Stimulated activated CD4-positive, alpha-beta T cell treated with anti-CD3 and anti-CD28 coated beads, Interleukin-12 subunit alpha, Interleukin-12 subunit beta, amount 100 ng/mL, for 24 hours (primary cell): ENCODE data around the gene TRPM5.

ENCODE experiments used
- DNase-seq, 2 experiments: peaks; one replicate each; pipeline ENCODE4 v3.0.0-alpha.2; 2020; ENCODE audit warnings: low read depth in 2 of 2

TRPM5 gene

GRCh38 chr11:2471048-2471803 is 26.9 kb upstream of the TRPM5 start:
- DNase-seq: no peak

DNA sequence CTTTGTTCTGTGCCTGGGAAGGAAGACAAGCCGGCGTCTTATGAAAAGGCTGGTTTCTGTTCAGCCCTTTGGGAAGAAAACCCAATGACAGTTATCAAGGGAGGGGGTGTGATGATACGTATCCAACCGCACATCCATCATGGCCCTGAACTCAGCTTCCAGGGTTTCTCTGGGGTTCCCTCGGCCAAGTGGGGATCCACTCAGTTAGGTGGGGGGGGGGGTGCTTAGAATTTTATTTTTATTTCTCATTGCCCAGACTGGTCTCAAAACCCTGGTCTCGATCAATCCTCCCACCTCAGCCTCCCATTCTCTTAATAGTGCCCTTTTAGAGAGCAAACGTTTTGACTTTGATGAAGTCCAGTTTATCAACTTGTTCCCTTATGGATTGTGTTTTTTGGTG is 26.2 kb upstream of the TRPM5 start:
- no peak for DNase-seq

DNA sequence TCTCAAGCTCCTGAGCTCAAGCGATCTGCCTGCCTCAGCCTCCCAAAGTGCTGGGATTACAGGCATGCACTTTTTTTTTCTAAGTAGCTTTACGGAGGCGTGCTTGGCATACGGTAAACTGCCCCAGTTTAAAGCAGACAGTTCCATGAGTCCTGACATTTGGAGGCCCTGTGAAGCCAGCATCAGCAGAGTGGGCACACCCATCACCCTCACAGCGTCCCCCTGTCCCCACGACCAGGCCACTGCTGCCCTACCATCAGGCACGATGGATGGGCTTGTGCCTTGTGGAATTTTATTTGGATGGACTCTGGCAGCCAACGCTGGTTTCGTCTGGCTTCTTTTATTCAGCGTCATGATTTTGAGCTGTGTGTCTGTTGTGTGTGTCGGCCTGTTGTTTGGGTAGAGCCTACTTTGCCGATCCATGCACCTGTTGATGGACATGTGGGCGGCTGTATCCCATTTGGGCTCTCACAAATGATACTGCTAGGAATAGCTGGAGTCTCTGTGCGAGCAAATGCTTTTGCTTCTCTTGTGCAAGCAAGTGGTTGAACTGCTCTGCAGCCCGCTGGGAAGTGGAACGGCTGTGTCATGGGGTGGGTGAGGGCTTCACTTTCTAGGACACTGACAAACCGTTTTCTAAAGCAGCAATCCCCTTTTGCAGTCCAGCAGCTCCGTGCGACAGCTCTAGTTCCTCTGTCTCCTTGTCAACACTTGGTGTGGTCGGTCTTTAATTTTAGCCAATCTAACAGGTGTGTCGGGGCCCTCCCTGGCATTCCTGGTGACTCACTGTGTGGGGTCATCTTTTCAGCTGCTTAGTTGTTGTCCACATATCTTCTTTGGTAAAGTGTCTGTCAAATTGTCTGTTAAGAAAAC is 24.3 kb upstream of the TRPM5 start:
- DNase-seq: no peak

- DNase-seq: no peak
These were observed 23.4 kb upstream of the TRPM5 start for GRCh38 chr11:2467695-2468055.

GRCh38 chr11:2466869-2467694 is 22.8 kb upstream of the TRPM5 start:
- DNase-seq: peak in 1 of 2 experiments; percentile 25

GRCh38 chr11:2466069-2466801 is 21.9 kb upstream of the TRPM5 start:
- DNase-seq: no peak

- DNase-seq: no peak
These were observed 21.1 kb upstream of the TRPM5 start for GRCh38 chr11:2465202-2466068.

DNA sequence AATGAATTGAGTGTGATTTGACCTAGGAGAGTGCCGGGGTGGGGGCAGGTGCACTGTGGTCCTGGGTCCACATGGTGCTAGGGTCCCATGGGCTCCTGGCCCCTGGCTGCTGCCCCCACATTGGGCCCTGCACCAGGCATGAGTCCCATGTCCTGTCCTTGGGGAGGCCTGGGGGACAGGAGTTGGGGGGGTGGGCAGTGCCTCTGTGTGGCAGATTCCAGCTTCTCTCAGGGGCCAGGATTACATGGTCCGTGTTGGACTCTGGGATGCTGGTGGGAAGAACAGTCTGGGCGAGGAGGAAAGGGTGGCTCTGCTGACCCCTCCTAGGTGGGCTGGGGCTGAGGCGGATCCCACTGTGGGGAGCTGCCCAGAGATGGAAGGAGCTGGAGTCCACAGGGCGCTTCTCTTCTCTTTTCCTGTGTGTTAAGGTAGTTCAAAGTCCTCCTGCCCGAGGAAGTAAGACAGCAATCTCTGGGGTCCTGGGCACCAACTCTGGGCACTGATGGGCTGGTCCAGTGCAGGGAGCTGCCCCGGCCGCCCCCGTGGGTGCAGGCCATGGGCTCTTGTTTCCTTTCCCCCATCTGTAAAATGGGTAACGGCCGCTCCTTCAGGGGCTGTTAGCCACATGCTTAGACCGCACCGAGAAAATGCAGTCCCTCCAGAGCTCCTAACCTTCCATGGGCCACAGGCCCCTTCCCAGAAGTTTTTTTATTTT is 20.3 kb upstream of the TRPM5 start:
- no peak for DNase-seq

- no peak for DNase-seq
These were observed 19.5 kb upstream of the TRPM5 start for GRCh38 chr11:2463766-2464277.

DNA sequence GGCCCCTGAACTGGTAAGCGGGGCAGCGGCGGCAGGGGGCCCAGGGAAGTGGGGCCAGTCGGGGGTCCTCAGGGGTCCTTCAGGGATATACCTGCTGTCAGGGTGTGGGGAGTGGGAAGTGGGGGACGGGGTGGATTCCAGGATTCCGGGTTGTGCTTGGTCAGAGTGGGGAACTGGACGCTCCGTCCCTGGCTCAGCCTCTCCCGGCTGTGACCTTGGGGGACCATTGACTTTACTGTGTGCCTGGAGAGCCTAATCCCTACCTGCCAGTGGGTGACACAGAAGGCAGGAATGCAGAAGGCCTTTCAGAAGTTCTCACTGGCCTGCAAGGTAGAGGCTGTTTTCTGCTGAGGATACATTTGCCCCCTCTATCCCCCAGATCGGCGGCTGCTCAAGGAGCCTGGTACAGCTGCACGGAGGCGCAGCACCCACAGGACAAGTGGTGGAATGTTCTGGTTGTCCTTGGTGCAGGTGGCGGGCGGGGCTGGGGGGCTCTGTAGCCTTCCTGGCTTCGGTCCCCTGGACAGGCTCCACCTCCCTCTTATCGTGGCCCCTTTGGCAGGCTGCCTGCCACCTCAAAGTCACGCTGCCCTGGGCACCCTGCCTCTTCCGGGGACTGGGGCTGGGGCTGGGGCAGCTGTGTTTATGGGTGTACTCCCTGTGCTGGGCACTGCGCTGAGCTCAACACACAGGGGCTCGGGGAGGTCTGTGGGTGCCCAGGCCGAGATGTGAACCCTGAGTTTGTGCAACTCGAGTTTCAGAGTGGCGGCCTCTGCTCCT is 18.9 kb upstream of the TRPM5 start:
- no peak for DNase-seq

GRCh38 chr11:2462543-2462985 is 18.2 kb upstream of the TRPM5 start:
- DNase-seq: no peak

DNA sequence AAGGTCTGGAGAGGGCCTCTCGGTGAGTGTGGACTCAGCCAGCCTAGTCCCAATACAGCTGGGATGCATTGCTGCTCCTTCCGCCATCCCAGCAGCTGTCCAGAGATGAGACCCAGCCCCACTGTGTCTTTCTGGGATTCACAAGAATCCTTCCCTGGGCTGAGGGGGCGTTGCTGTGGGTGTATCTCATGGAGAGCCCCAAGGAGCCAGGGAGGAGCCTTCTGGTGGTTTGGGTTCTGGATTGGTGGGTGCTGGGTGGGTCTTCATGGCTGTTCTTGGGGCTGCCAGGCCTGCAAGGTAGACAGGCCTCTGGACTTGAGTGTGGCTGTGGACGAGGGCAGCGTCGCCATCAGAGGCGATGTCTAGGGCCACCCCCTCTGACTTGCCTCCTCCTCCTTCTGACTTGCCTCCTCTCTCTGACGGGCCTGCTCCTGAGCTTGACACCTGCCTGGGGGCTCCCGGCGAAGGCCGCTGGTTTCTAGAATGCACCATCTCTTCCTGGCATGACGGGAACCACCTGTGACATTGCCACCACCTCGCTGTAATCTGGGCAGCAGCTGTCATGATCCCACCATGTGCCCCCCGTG is 17.7 kb upstream of the TRPM5 start:
- no peak for DNase-seq

- DNase-seq: no peak
These were observed 17.1 kb upstream of the TRPM5 start for GRCh38 chr11:2461253-2461955.

GRCh38 chr11:2460540-2461252 is 16.4 kb upstream of the TRPM5 start:
- no peak for DNase-seq

GRCh38 chr11:2459796-2460531 is 15.7 kb upstream of the TRPM5 start:
- DNase-seq: no peak

DNA sequence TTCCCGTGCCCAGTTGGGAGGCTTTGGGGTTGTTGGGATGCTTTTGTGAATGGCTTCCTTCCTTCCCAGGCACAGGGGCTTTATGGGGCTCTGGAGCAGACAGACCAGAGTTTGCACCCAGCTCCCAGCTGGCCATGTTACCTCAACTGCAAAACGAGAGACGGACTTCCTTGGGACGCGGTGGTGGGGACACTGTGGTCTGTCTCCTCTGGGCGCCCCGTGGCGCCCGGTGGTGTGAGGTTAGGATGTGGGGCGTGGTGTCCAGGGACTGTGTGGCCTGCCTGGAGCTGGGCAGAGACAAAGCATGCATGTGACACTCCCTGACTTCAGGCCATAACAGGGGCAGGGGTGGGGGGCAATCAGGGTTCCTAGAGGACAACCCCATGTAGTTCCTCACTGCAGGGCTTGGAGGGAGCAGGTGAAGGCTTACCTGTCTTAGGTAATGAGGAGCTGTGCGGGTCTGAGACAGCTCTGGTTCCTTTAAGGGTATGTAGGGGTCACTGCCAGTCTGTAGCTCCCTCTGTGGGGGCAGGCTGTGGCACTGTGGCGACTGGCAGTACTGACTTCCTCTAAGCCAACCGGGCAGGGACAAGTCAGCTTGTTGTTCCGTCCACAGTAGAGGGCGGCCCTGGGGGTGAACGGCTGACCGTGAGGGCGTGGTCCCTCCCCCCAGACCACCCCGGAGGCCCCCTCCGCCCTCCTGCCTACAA is 14.9 kb upstream of the TRPM5 start:
- DNase-seq: no peak
